K562 (cell line): ENCODE measurements around the gene MFN1. TPM values are rescaled to one million over a fixed set of nuclear protein-coding genes. Genes with fewer than 3 reads are reported as not detected.

Experiments used
- ATAC-seq: fragments of 200-7000 bp; cut with Tn5 transposase; 3 replicates; pipeline ENCODE4 v1.9.1; 2020; ENCODE audit warnings: moderate library complexity
- BruUV-seq: library from RNA; stranded (reverse); fragments of 400-500 nt; replicated peaks from 2 replicates; lab custom pipeline; 2021; lab: Mats Ljungman, UMichigan
- CTCF ChIA-PET: fragments of 300-600 bp; formaldehyde crosslinking; extraction: SDS; loops from one replicate; lab custom pipeline; 2021; ENCODE audit warnings: low intra/inter-chr PET ratio; lab: Yijun Ruan, JAX
- POLR2A ChIA-PET: fragments of 300-600, 350-650 bp; sonication (Branson Sonifier 250); formaldehyde crosslinking; extraction: SDS; loops from one replicate; lab custom pipeline; 2021; ENCODE audit warnings: antibody characterized with exemption, inconsistent platforms; lab: Yijun Ruan, JAX
- DNase-seq, 4 experiments: peaks; one replicate each; pipeline versions ENCODE4 v3.0.0 to v3.0.0-alpha.2; 2011 to 2018; ENCODE audit warnings: low spot score in 3 of 4, mixed read lengths in 3 of 4; ENCODE audit errors: extremely low read depth in 1 of 4
- FAIRE-seq: peaks from 2 replicates; lab custom pipeline; 2011; peaks lifted over from hg19 to GRCh38; lab: Jason Lieb, UNC
- H2AFZ ChIP-seq: 2 replicates; pipeline ENCODE4 v1.6.0; 2011; ENCODE audit warnings: low read depth, low read length, control low read depth, inconsistent platforms
- H3K27ac ChIP-seq: fragments of 200-600 bp; 3 replicates; pipeline ENCODE4 v1.8.0; 2011; ENCODE audit warnings: low read depth, mild to moderate bottlenecking, control low read depth, inconsistent platforms, low read length, moderate library complexity, mixed read lengths; ENCODE audit errors: extremely low read depth
- H3K27me3 ChIP-seq, 2 experiments: fragments of 300-600 bp in 1 of 2; 2 replicates in 1 of 2; 3 replicates in 1 of 2; pipeline versions ENCODE4 v1.6.0 to v1.8.0; 2011; ENCODE audit warnings: inconsistent platforms in 2 of 2, low read length in 2 of 2, mild to moderate bottlenecking in 1 of 2, mixed read lengths in 1 of 2, moderate library complexity in 1 of 2; ENCODE audit not compliant: control insufficient read depth in 2 of 2, insufficient read depth in 2 of 2
- H3K36me3 ChIP-seq: fragments of 300-600 bp; 3 replicates; pipeline ENCODE4 v1.8.0; 2011; ENCODE audit warnings: mild to moderate bottlenecking, low read length, inconsistent platforms; ENCODE audit not compliant: control insufficient read depth, insufficient read depth
- H3K4me1 ChIP-seq, 2 experiments: fragments of 200-600 bp in 1 of 2; replicated peaks in 1 of 2; 2 replicates in 1 of 2; 3 replicates in 1 of 2; pipeline versions ENCODE4 v1.5.1 to v1.8.0; 2011; ENCODE audit warnings: inconsistent platforms in 2 of 2, low read length in 2 of 2, mild to moderate bottlenecking in 1 of 2, mixed read lengths in 1 of 2, moderate library complexity in 1 of 2; ENCODE audit not compliant: control insufficient read depth in 2 of 2, insufficient read depth in 2 of 2
- H3K4me2 ChIP-seq: 2 replicates; pipeline ENCODE4 v1.6.1; 2011; ENCODE audit warnings: low read length, control low read depth, inconsistent platforms, mixed read lengths; ENCODE audit not compliant: insufficient read depth
- H3K4me3 ChIP-seq: fragments of 200-600 bp; sonication (generic), shearing (Covaris generic); 2 replicates; pipeline ENCODE4 v1.5.1; 2016; ENCODE audit warnings: control low read depth, inconsistent platforms
- H3K79me2 ChIP-seq: fragments of 200-600 bp; 3 replicates; pipeline ENCODE4 v1.8.0; 2011; ENCODE audit warnings: low read length, inconsistent platforms; ENCODE audit not compliant: control insufficient read depth, insufficient read depth
- H3K9ac ChIP-seq, 2 experiments: 2 replicates each; pipeline versions ENCODE4 v1.6.0 to v1.6.1; 2011; ENCODE audit warnings: low read depth in 2 of 2, low read length in 2 of 2, control low read depth in 1 of 2, inconsistent platforms in 1 of 2, mild to moderate bottlenecking in 1 of 2, mixed read lengths in 1 of 2; ENCODE audit not compliant: insufficient read depth in 1 of 2
- H3K9me1 ChIP-seq: one replicate; pipeline ENCODE4 v1.6.0; 2011; ENCODE audit warnings: inconsistent platforms, mild to moderate bottlenecking, low read length, moderate library complexity; ENCODE audit not compliant: control insufficient read depth, insufficient read depth
- H3K9me3 ChIP-seq: replicated peaks from 2 replicates; pipeline ENCODE4 v1.5.1; 2011; ENCODE audit warnings: low read depth, low read length, inconsistent platforms; ENCODE audit not compliant: control insufficient read depth, insufficient read depth
- H4K20me1 ChIP-seq: replicated peaks from 2 replicates; pipeline ENCODE4 v1.6.1; 2011; ENCODE audit warnings: low read length, inconsistent platforms, mixed read lengths; ENCODE audit not compliant: control insufficient read depth, insufficient read depth
- ARID2 ChIP-seq: fragments of 450-650 bp; IDR thresholded peaks from 2 replicates; pipeline ENCODE4 v1.6.1; 2017; ENCODE audit warnings: antibody characterized with exemption, mild to moderate bottlenecking
- BACH1 ChIP-seq: fragments of 200-800 bp; sonication (Bioruptor generic); IDR thresholded peaks from 2 replicates; pipeline ENCODE4 v1.6.1; 2016; ENCODE audit warnings: missing genetic modification characterization, missing compliant biosample characterization
- BRD4 ChIP-seq: fragments of 200-600 bp; sonication (generic); IDR thresholded peaks from 2 replicates; pipeline ENCODE4 v1.6.1; 2017; ENCODE audit warnings: inconsistent platforms
- CBX3 ChIP-seq, 2 experiments: IDR thresholded peaks; 1 replicate in 1 of 2; 2 replicates in 1 of 2; pipeline ENCODE4 v1.6.1; 2012; ENCODE audit warnings: inconsistent platforms in 2 of 2, low read length in 2 of 2, borderline replicate concordance in 1 of 2, control low read depth in 1 of 2
- DIDO1 ChIP-seq: fragments of 450-650 bp; IDR thresholded peaks from 2 replicates; pipeline ENCODE4 v1.6.1; 2016; ENCODE audit warnings: low read depth, missing biosample characterization, missing genetic modification characterization
- DMBX1 ChIP-seq: fragments of 250-450 bp; sonication (Bioruptor Pico); IDR thresholded peaks from 2 replicates; pipeline ENCODE4 v1.8.0; 2022; ENCODE audit warnings: inconsistent platforms, mild to moderate bottlenecking, moderate library complexity, borderline replicate concordance
- GABPB1 ChIP-seq: sonication (generic); formaldehyde crosslinking; IDR thresholded peaks from 2 replicates; pipeline ENCODE4 v1.8.0; 2022; ENCODE audit warnings: mild to moderate bottlenecking, missing genetic modification reagents
- GABPB2 ChIP-seq: fragments of 250-450 bp; sonication (Bioruptor Pico); conservative IDR thresholded peaks from 2 replicates; pipeline ENCODE4 v1.5.1; 2021; ENCODE audit warnings: mild to moderate bottlenecking
- HDAC6 ChIP-seq: IDR thresholded peaks from 2 replicates; pipeline ENCODE4 v1.6.1; 2012; ENCODE audit warnings: low read depth, mild to moderate bottlenecking, control low read depth, inconsistent platforms, low read length, moderate library complexity
- HMGXB4 ChIP-seq: sonication (generic); formaldehyde crosslinking; IDR thresholded peaks from 2 replicates; pipeline ENCODE4 v1.8.1; 2023; ENCODE audit warnings: mild to moderate bottlenecking, missing genetic modification reagents
- MXI1 ChIP-seq: IDR thresholded peaks from 2 replicates; pipeline ENCODE4 v1.6.1; 2011; ENCODE audit warnings: low read depth, mild to moderate bottlenecking, improper control_type of control experiment, low read length
- NRF1 ChIP-seq, 2 experiments: fragments of 450-650 bp; IDR thresholded peaks in 1 of 2; conservative IDR thresholded peaks in 1 of 2; 2 replicates each; pipeline ENCODE4 v1.6.1; 2014; ENCODE audit warnings: mild to moderate bottlenecking in 2 of 2
- PHTF2 ChIP-seq: fragments of 250-450 bp; sonication (Bioruptor Pico); IDR thresholded peaks from 2 replicates; pipeline ENCODE4 v1.5.0; 2021; ENCODE audit warnings: mild to moderate bottlenecking
- RNF2 ChIP-seq: sonication (generic); IDR thresholded peaks from 2 replicates; pipeline ENCODE4 v1.6.1; 2016
- TGIF2 ChIP-seq: sonication (generic); formaldehyde crosslinking; IDR thresholded peaks from 2 replicates; pipeline ENCODE4 v1.8.1; 2022; ENCODE audit warnings: mild to moderate bottlenecking, missing genetic modification reagents, moderate library complexity
- WGBS: fragments of 100-300 bp; shearing (Covaris generic); methylation state at CpG from one replicate; pipeline ENCODE4 v1.1.6; 2016; ENCODE audit warnings: low coverage, mixed read lengths; ENCODE audit not compliant: insufficient coverage; ENCODE audit errors: missing lambda C conversion rate; 5-methylcytosine and 5-hydroxymethylcytosine counted together
- in situ Hi-C: fragments of 300-500 bp; cut with MboI; formaldehyde crosslinking; loops from 4 replicates; pipeline ENCODE4 v1.15.0; 2018; ENCODE audit warnings: inconsistent platforms, mixed read lengths
- intact Hi-C: fragments of 100-400 bp; cut with micrococcal nuclease; formaldehyde crosslinking; loops from 2 replicates; pipeline ENCODE4 v1.14.2; 2022
- polyA plus RNA-seq, 8 experiments: library from polyadenylated mRNA; depleted of rRNA in 4 of 8; stranded (reverse) in 5 of 8; unstranded in 3 of 8; fragments of >200 nt; fragmentation: Nextera tagmentation in 2 of 8; fragmentation: Illumina TruSeq in 1 of 8; extraction: Ambion mirVana in 2 of 8; extraction: Trizol in 1 of 8; gene quantifications; 2 replicates each; pipeline versions ENCODE4 v1.2.1 to v1.2.3, GENCODE V29; 2011 to 2014; ENCODE audit warnings: inconsistent platforms in 1 of 8, missing spikeins in 1 of 8
- total RNA-seq, 7 experiments: library from RNA; depleted of rRNA in 6 of 7; stranded (reverse); fragments of >200 nt in 6 of 7; fragmentation: Illumina TruSeq in 2 of 7; extraction: Trizol in 2 of 7; gene quantifications; 2 replicates each; pipeline versions ENCODE4 v1.2.1 to v1.2.3, GENCODE V29; 2011 to 2021; ENCODE audit warnings: low replicate concordance in 1 of 7
- TF ChIP-seq, protein P1 (sequence below): fragments of 450-650 bp; formaldehyde crosslinking; IDR thresholded peaks from 2 replicates; pipeline ENCODE4 v1.4.0; 2022; ENCODE audit warnings: missing genetic modification characterization
- TF ChIP-seq, protein P2 (sequence below): fragments of 250-450 bp; sonication (Bioruptor Pico); IDR thresholded peaks from 2 replicates; pipeline ENCODE4 v1.4.0; 2020; ENCODE audit warnings: mild to moderate bottlenecking, moderate library complexity

MFN1 gene
- total and polyA plus RNA-seq, 9 of the 15 experiments (the other 6 are each of a cell fraction or from before 2014, with no cell fraction given), result 10.5 to 42.7 (median 22.6) TPM

DNA sequence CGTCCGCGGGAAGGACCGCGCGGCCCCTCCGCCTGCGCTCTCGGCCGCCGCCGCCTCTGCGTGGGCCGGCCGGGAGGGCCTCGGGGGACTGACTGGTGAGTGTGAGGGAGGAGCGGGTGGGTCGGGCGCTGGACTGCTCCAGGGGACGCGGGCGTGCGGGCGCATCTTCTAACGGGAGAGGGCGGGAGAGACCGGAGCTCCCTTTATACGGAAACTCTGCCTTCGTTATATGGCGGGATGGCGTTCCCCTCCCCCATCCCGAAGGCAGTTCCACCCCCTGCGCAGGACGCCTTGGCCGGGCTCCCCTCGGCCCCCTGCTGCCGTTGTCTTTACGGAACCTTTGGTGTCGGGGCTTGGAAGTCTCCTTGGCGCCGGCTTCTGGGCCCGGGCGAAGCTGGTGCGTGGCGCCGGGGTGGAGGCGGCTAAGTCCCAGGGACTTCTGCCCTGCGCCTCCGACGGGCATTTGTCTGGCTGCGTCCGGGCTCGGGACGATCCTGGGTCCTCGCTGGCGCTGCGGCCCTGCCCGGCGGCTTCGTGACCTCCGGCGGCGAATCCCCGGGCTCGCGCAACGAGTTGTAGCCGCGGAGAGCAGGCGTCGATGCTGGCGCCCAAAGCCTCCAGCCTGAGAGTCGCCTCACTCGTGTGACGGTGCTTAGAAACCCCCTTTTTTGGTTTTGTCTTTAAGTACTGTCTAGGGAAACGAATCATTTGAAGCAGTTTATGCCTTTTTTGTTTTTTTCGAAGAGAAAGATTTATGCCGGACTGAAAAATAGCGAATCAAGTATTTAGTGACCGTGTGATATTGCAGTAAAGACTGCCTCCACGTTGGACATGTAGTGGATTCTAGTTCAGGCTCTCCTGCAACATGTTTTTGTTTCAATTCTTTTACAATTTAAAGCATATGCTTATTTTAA is 24.1 kb upstream of the MFN1 start:
- Histone ChIP-seq H3K79me2 (peaks cover 56% of the 10 kb centered on the region), H2AFZ (peak overlapping the region; percentile 99), H3K9me3 (no peaks in the 10 kb centered on the region), H3K4me1 (peaks cover 15 to 23% of the 10 kb centered on the region in 2 experiments; a peak in 4 of 5 replicates), H3K9me1 (no peaks in the 10 kb centered on the region), H3K4me2 (peak overlapping the region; percentile 86), H3K9ac (peak overlapping the region; percentile 89 to 96), H3K27ac (peak overlapping the region; percentile 96), H3K27me3 (no peaks in the 10 kb centered on the region), H3K4me3 (peak overlapping the region; percentile 94), H4K20me1 (no peaks in the 10 kb centered on the region), H3K36me3 (peaks cover 31% of the 10 kb centered on the region)
- 1% methylated on average over 37 of the region's 81 CpGs for WGBS
- intact Hi-C loops, result loop anchor here (1.0 to 10.0 kb wide), 6 partner anchors 24 to 886 kb away; partner anchors contain the start of gene MFN1
- ChIA-PET POLR2A (interaction anchor here (0.6 to 2.8 kb wide), 5 partner anchors 13 to 873 kb away, joined by 3 to 14 read pairs (median 4); partner anchors contain the start of gene ACTL6A), CTCF (interaction anchor here (0.6 to 0.7 kb wide), 2 partner anchors 176 to 235 kb away, joined by 4 read pairs; no protein-coding TSS in a partner anchor)
- ATAC-seq, result peak; percentile 73
- FAIRE-seq, result no peak
- no TSS peak for BruUV-seq
- in situ Hi-C loops, result loop anchor here (5.0 to 25.0 kb wide), 2 partner anchors 176 to 861 kb away; partner anchors contain the start of gene PIK3CA
- peak in 2 of 4 experiments; percentile 78 to 80 for DNase-seq
- TF ChIP-seq, protein P1, sequence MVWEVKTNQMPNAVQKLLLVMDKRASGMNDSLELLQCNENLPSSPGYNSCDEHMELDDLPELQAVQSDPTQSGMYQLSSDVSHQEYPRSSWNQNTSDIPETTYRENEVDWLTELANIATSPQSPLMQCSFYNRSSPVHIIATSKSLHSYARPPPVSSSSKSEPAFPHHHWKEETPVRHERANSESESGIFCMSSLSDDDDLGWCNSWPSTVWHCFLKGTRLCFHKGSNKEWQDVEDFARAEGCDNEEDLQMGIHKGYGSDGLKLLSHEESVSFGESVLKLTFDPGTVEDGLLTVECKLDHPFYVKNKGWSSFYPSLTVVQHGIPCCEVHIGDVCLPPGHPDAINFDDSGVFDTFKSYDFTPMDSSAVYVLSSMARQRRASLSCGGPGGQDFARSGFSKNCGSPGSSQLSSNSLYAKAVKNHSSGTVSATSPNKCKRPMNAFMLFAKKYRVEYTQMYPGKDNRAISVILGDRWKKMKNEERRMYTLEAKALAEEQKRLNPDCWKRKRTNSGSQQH (CRISPR knock-in tag), result no peak
- TF ChIP-seq ARID2 (0 out of 2 replicates have a peak, but pooled peaks have one; percentile 19), NRF1 (conservative IDR thresholded peaks at IDR 0.05 in 1 of 2, IDR thresholded peaks at IDR 0.05 in 1 of 2) (peak; percentile 55 to 75), DMBX1 (CRISPR knock-in tag) (no peak), GABPB2 (CRISPR knock-in tag) (no peak), DIDO1 (tag) (no peak), CBX3 (IDR thresholded peaks at IDR 0.05; ENCODE audit: borderline replicate concordance in 1 of 2, low read length in 2 of 2) (0 out of 3 replicates have a peak, but pooled peaks of 1 of the 2 experiments have one; percentile 18), GABPB1 (peak; percentile 63), MXI1 (no peak), HMGXB4 (0 out of 2 replicates have a peak, but pooled peaks have one; percentile 65), PHTF2 (no peak), BACH1 (tag) (no peak), HDAC6 (no peak), RNF2 (no peak), TGIF2 (0 out of 2 replicates have a peak, but pooled peaks have one; percentile 73), BRD4 (peak; percentile 88)
- TF ChIP-seq, protein P2, sequence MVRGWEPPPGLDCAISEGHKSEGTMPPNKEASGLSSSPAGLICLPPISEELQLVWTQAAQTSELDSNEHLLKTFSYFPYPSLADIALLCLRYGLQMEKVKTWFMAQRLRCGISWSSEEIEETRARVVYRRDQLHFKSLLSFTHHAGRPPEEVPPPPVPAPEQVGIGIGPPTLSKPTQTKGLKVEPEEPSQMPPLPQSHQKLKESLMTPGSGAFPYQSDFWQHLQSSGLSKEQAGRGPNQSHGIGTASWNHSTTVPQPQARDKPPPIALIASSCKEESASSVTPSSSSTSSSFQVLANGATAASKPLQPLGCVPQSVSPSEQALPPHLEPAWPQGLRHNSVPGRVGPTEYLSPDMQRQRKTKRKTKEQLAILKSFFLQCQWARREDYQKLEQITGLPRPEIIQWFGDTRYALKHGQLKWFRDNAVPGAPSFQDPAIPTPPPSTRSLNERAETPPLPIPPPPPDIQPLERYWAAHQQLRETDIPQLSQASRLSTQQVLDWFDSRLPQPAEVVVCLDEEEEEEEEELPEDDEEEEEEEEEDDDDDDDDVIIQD, result no peak
